Progenitor cell of endocrine pancreas (in vitro differentiated cells): ENCODE measurements around the gene NIPBL. TPM values are rescaled to one million over a fixed set of nuclear protein-coding genes. Genes with fewer than 3 reads are reported as not detected.

Source experiments
- DNase-seq: peaks from one replicate; pipeline ENCODE4 v3.0.0; 2021; ENCODE audit warnings: low spot score; ENCODE audit not compliant: unreplicated experiment
- H3K27ac Mint-ChIP-seq: 2 replicates; pipeline ENCODE4 v1.8.0; 2021; ENCODE audit warnings: mild to moderate bottlenecking, moderate library complexity, mixed read lengths
- H3K27me3 Mint-ChIP-seq: 2 replicates; pipeline ENCODE4 v1.8.0; 2021; ENCODE audit warnings: mixed read lengths
- H3K36me3 Mint-ChIP-seq: 2 replicates; pipeline ENCODE4 v1.8.0; 2022; ENCODE audit warnings: mixed read lengths; ENCODE audit not compliant: insufficient read depth
- H3K4me1 Mint-ChIP-seq: 2 replicates; pipeline ENCODE4 v1.8.0; 2021; ENCODE audit warnings: low read depth, mixed read lengths
- H3K4me3 Mint-ChIP-seq: 2 replicates; pipeline ENCODE4 v1.8.0; 2021; ENCODE audit warnings: low read depth, mild to moderate bottlenecking, moderate library complexity, mixed read lengths
- H3K9me3 Mint-ChIP-seq: 2 replicates; pipeline ENCODE4 v1.8.0; 2021; ENCODE audit warnings: low read depth, mixed read lengths
- total RNA-seq: library from RNA; stranded (reverse); gene quantifications from 2 replicates; pipeline ENCODE4 v1.2.1, GENCODE V29; 2021
- TF ChIP-seq, protein P1 (sequence below): fragments of 200-600 bp; sonication (generic); IDR thresholded peaks from one replicate; pipeline ENCODE4 v1.5.0; 2021; ENCODE audit warnings: antibody characterized with exemption, mild to moderate bottlenecking; ENCODE audit not compliant: unreplicated experiment

The NIPBL gene
- total RNA-seq, 1 donor from 2014 or later, result 85.6 TPM

DNA sequence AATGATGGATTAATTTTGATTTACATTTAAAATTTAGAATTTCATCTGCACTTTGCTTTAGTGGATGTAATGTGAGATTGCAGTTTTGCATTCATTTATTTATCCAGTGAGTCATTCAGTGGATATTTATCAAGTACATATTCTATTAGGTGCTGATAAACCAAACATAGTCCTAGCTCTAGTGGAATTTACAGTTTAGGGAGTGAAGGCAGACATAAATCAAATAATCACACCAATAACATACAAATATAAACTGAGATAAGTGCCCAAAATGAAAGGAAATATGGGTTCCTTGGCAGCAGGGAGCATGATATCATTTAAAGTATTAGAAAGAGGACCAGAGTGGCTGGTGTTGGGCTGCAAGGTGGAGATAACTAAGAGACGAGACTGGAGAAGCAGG is 14.7 kb upstream of the NIPBL start:
- Mint-ChIP-seq H3K4me1 (no peaks in the 10 kb centered on the region), H3K4me3 (no peak overlapping the region)

GRCh38 chr5:36870399-36871040 is 6.0 kb upstream of the NIPBL start:
- peaks cover 4% of the 10 kb centered on the region for H3K36me3 Mint-ChIP-seq
- DNase-seq, result no peak

More for the DNA sequence above, 14.7 kb upstream of the NIPBL start:
- TF ChIP-seq, protein P1, sequence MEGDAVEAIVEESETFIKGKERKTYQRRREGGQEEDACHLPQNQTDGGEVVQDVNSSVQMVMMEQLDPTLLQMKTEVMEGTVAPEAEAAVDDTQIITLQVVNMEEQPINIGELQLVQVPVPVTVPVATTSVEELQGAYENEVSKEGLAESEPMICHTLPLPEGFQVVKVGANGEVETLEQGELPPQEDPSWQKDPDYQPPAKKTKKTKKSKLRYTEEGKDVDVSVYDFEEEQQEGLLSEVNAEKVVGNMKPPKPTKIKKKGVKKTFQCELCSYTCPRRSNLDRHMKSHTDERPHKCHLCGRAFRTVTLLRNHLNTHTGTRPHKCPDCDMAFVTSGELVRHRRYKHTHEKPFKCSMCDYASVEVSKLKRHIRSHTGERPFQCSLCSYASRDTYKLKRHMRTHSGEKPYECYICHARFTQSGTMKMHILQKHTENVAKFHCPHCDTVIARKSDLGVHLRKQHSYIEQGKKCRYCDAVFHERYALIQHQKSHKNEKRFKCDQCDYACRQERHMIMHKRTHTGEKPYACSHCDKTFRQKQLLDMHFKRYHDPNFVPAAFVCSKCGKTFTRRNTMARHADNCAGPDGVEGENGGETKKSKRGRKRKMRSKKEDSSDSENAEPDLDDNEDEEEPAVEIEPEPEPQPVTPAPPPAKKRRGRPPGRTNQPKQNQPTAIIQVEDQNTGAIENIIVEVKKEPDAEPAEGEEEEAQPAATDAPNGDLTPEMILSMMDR, result no peak
- Mint-ChIP-seq H3K36me3 (peaks cover 5% of the 10 kb centered on the region), H3K9me3 (peaks cover 3% of the 10 kb centered on the region), H3K27me3 (peaks cover 3% of the 10 kb centered on the region), H3K27ac (no peak overlapping the region)
- DNase-seq, result no peak

DNA sequence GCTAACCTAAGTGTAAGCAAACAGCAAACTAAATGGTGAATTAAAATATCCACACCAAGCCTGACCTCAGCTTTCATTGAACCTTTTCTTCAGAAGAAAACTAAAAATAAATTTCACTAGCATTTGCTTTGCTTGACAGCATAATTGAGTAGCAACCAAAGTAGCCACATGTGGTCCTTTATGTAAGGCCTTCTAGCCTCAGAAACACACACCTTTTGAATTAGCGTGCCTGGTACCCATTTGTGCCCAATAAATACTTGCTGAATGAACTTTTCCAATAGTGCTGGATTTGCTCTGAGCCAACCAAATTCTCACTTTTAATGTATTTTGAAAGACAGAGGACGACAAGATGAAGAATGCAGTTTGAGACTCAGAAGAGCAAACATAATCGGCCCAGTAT is 2.1 kb upstream of the NIPBL start:
- peaks cover 2% of the 10 kb centered on the region for H3K36me3 Mint-ChIP-seq

More at GRCh38 chr5:36870399-36871040, 6.0 kb upstream of the NIPBL start:
- peaks cover 11% of the 10 kb centered on the region for H3K4me1 Mint-ChIP-seq
- no peak overlapping the region for H3K27ac Mint-ChIP-seq
- peaks cover 3% of the 10 kb centered on the region for H3K9me3 Mint-ChIP-seq
- TF ChIP-seq, protein P1, result peak; percentile 78
- no peak overlapping the region for H3K4me3 Mint-ChIP-seq
- H3K27me3 Mint-ChIP-seq, result no peaks in the 10 kb centered on the region

GRCh38 chr5:36875051-36875789 is 1.3 kb upstream of the NIPBL start:
- Mint-ChIP-seq H3K4me1 (peaks cover 24% of the 10 kb centered on the region), H3K27me3 (no peaks in the 10 kb centered on the region)
- peak; percentile 24 for DNase-seq

More for the DNA sequence above, 2.1 kb upstream of the NIPBL start:
- Mint-ChIP-seq H3K4me3 (peak overlapping the region; percentile 97), H3K27me3 (no peaks in the 10 kb centered on the region), H3K9me3 (no peaks in the 10 kb centered on the region), H3K27ac (no peak overlapping the region), H3K4me1 (peaks cover 24% of the 10 kb centered on the region)
- TF ChIP-seq, protein P1, result no peak
- DNase-seq, result no peak

GRCh38 chr5:36875790-36876298 is 725 bp upstream of the NIPBL start:
- TF ChIP-seq, protein P1, result peak; percentile 53
- peak overlapping the region; percentile 97 for H3K27ac Mint-ChIP-seq
- peaks cover 2% of the 10 kb centered on the region for H3K36me3 Mint-ChIP-seq
- H3K9me3 Mint-ChIP-seq, result no peaks in the 10 kb centered on the region
- H3K4me1 Mint-ChIP-seq, result peaks cover 27% of the 10 kb centered on the region
- H3K4me3 Mint-ChIP-seq, result peak overlapping the region; percentile 97
- peak; percentile 63 for DNase-seq
- H3K27me3 Mint-ChIP-seq, result no peaks in the 10 kb centered on the region

More at GRCh38 chr5:36875051-36875789, 1.3 kb upstream of the NIPBL start:
- Mint-ChIP-seq H3K36me3 (peaks cover 2% of the 10 kb centered on the region), H3K9me3 (no peaks in the 10 kb centered on the region), H3K4me3 (peak overlapping the region; percentile 97), H3K27ac (peak overlapping the region; percentile 97)
- TF ChIP-seq, protein P1, result no peak
